HG02938 (cell line): ENCODE data around the gene ROGDI.
"Not testable (repeated sequence)": the region's sequence is repeated elsewhere in the genome, so short reads cannot be mapped to it uniquely, and the experiment has no call there.

Experiments used
- ATAC-seq: cut with Tn5 transposase; IDR thresholded peaks from one replicate; pipeline ENCODE4 v1.9.1; 2021; ENCODE audit warnings: mild to moderate bottlenecking, moderate library complexity; ENCODE audit not compliant: unreplicated experiment

ROGDI gene

GRCh38 chr16:4795181-4795827, 7.1 kb downstream of the ROGDI start, which contains the start of gene SMIM22:
TSS of gene SMIM22 (plus strand) at chr16:4795369. CDS start at chr16:4795735, 366 bp downstream.
- no peak for ATAC-seq

- ATAC-seq, result no peak
Observed at GRCh38 chr16:4792951-4793513, 9.4 kb downstream of the ROGDI start.

GRCh38 chr16:4790871-4791270, 11.6 kb downstream of the ROGDI start:
- no peak for ATAC-seq

- ATAC-seq, result no peak
Observed at GRCh38 chr16:4790261-4790660, 12.2 kb downstream of the ROGDI start.

GRCh38 chr16:4788910-4789309, 13.5 kb downstream of the ROGDI start:
- no peak for ATAC-seq

GRCh38 chr16:4788489-4788889, 13.9 kb downstream of the ROGDI start:
- no peak for ATAC-seq

GRCh38 chr16:4787627-4788482, 14.6 kb downstream of the ROGDI start, which contains the start of gene SEPTIN12:
TSS of gene SEPTIN12 (minus strand) at chr16:4788345. CDS start at chr16:4787645, 700 bp downstream.
- no peak for ATAC-seq

- ATAC-seq, result no peak
Observed at GRCh38 chr16:4787068-4787467, 15.4 kb downstream of the ROGDI start.

- no peak for ATAC-seq
Observed at GRCh38 chr16:4785758-4786433, 16.5 kb downstream of the ROGDI start.

GRCh38 chr16:4784444-4784987, 17.9 kb downstream of the ROGDI start:
- ATAC-seq, result not testable (repeated sequence)

GRCh38 chr16:4783951-4784336, 18.5 kb downstream of the ROGDI start:
- ATAC-seq, result no peak

GRCh38 chr16:4783251-4783950, 19.0 kb downstream of the ROGDI start:
- no peak for ATAC-seq

GRCh38 chr16:4780235-4780634, 22.2 kb downstream of the ROGDI start:
- ATAC-seq, result no peak

- no peak for ATAC-seq
Observed at GRCh38 chr16:4778050-4778392, 24.4 kb downstream of the ROGDI start.

GRCh38 chr16:4777339-4778049, 24.9 kb downstream of the ROGDI start:
- ATAC-seq, result no peak

- ATAC-seq, result no peak
Observed at GRCh38 chr16:4776141-4776705, 26.2 kb downstream of the ROGDI start.

GRCh38 chr16:4775005-4775404, 27.4 kb downstream of the ROGDI start:
- ATAC-seq, result no peak

- no peak for ATAC-seq
Observed at GRCh38 chr16:4772351-4772750, 30.1 kb downstream of the ROGDI start.

GRCh38 chr16:4771646-4772045, 30.8 kb downstream of the ROGDI start:
- no peak for ATAC-seq

- ATAC-seq, result no peak
Observed at GRCh38 chr16:4769306-4769638, 33.2 kb downstream of the ROGDI start.
